ENCODE measurements around the gene ZNF879. TPM values are rescaled to one million over a fixed set of nuclear protein-coding genes. Genes with fewer than 3 reads are reported as not detected.

ZNF879 gene
- total RNA-seq, 4 donors from 2014 or later: 1.6 to 6.7 (median 2.6) TPM

DNA sequence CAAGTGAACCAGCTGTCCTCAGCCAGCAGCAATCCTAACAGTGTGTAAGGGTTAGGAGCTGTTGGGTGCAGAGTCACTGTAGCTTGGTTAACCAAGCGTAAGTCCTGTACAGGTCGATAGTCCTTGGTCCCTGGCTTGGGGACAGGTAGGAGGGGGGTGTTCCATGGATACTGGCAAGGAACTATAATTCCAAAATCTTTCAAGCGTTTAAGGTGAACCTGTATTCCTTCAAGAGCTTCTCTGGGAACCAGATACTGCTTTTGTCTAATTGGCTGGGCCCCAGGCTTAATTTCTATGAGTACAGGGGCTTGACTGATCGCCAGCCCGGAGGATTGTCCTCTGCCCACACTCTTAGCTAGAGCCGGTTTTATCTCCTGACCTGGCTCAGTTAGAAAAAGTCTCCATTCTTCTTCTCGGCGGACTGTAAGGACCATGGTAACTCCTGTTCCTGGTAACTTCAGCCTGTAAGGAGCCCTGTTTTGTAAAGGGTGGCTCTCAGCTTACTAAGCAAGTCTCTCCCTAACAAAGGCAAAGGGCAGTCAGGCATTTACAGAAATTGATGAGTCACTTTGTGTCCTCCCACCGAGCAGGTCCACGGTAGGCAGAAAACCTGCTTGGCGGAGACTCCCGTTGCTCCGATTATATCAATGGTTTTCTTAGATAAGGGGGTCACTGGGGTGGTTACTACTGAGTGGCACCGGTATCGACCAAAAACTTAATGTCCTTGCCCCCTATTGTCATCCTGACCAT is 30.6 kb downstream of the ZNF879 start:
- Histone ChIP-seq H3K9me3 (peaks cover 5% of the 10 kb centered on the region), H3K27me3 (no peaks in the 10 kb centered on the region), H3K4me3 (no peak overlapping the region), H3K4me1 (no peaks in the 10 kb centered on the region), H3K36me3 (no peaks in the 10 kb centered on the region), H3K27ac (no peak overlapping the region)
- no peak for DNase-seq (ENCODE audit: low spot score in 2 of 2)
- TF ChIP-seq POLR2AphosphoS5 (IDR thresholded peaks at IDR 0.05) (no peak), POLR2A (IDR thresholded peaks at IDR 0.05) (no peak), EP300 (IDR thresholded peaks at IDR 0.05) (no peak)
- TF ChIP-seq, protein P1, sequence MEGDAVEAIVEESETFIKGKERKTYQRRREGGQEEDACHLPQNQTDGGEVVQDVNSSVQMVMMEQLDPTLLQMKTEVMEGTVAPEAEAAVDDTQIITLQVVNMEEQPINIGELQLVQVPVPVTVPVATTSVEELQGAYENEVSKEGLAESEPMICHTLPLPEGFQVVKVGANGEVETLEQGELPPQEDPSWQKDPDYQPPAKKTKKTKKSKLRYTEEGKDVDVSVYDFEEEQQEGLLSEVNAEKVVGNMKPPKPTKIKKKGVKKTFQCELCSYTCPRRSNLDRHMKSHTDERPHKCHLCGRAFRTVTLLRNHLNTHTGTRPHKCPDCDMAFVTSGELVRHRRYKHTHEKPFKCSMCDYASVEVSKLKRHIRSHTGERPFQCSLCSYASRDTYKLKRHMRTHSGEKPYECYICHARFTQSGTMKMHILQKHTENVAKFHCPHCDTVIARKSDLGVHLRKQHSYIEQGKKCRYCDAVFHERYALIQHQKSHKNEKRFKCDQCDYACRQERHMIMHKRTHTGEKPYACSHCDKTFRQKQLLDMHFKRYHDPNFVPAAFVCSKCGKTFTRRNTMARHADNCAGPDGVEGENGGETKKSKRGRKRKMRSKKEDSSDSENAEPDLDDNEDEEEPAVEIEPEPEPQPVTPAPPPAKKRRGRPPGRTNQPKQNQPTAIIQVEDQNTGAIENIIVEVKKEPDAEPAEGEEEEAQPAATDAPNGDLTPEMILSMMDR (IDR thresholded peaks at IDR 0.05): no peak
- 86% methylated on average over 15 of the region's 15 CpGs for WGBS

DNA sequence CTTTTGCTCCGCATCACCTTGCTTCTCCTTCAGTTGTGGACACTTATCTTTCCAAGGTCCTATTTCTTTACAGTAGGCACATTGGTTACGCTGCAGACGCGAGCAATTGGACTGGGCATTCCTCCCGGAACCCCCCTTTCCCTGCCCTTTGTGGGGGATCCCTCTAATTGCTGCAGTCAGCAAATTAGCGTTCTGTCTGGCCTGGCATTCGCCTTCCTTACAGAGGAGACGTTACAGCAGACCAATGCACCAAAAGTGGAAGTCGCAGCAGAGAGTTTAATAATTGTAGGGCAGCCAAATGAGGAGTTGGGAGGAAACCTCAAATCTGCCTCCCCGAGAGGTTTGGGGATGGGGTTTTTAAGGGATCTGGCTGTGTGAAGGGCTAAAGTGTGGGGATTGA is 31.3 kb downstream of the ZNF879 start:
- DNase-seq (ENCODE audit: low spot score in 2 of 2): no peak
- TF ChIP-seq EP300 (IDR thresholded peaks at IDR 0.05): no peak
- TF ChIP-seq POLR2A (IDR thresholded peaks at IDR 0.05): no peak
- TF ChIP-seq, protein P1 (IDR thresholded peaks at IDR 0.05): no peak
- no peak for TF ChIP-seq POLR2AphosphoS5 (IDR thresholded peaks at IDR 0.05)
- Histone ChIP-seq H3K4me1 (no peaks in the 10 kb centered on the region), H3K4me3 (no peak overlapping the region), H3K36me3 (no peaks in the 10 kb centered on the region), H3K27me3 (no peaks in the 10 kb centered on the region), H3K9me3 (peaks cover 5% of the 10 kb centered on the region), H3K27ac (no peak overlapping the region)
- WGBS: 91% methylated on average over 10 of the region's 10 CpGs

DNA sequence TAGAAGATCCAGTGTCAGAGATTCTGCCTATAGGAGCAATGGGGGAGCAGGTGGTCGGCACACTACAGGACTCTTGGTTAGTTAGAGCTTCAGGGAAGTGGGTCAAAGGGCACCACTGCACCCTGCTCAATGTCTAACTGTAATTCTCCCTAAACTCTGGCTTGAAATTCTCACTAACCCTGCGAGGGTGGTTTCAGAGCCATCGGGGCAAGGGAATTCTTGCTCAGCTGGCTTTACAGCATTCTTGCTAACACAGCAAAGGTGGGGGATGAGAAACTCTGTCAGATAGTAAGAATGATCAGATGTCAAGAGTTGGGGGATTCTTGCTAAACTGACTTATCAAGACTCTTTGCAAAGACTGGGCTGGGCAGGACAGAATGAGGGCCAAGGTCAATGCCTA is 31.8 kb downstream of the ZNF879 start:
- WGBS: 48% methylated on average over 3 of the region's 3 CpGs
- TF ChIP-seq POLR2AphosphoS5 (IDR thresholded peaks at IDR 0.05): no peak
- no peak for TF ChIP-seq POLR2A (IDR thresholded peaks at IDR 0.05)
- TF ChIP-seq, protein P1 (IDR thresholded peaks at IDR 0.05): no peak
- no peak for TF ChIP-seq EP300 (IDR thresholded peaks at IDR 0.05)

DNA sequence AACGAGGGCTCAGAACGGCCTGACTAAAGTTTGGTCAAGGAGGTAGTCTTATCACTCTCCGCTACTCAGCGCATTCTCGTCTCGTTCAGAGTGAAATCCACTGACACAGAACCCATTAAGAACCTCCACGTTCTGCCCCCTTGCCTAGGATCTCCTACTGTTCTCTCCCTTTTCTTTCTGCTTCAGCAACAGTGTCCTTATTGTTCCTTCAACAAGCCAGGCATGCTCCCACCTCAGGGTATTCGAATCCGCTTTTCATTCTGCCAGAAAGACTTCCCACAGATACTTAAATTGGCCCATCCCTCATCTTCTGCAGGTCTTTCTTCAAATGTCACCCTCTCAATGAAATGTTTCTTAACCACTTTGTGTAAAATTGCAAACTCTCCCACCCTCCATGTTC is 32.2 kb downstream of the ZNF879 start:
- no peak for DNase-seq (ENCODE audit: low spot score in 2 of 2)
- WGBS: 67% methylated on average over 9 of the region's 9 CpGs
- Histone ChIP-seq H3K4me1 (peaks cover 2% of the 10 kb centered on the region), H3K4me3 (no peak overlapping the region), H3K27ac (no peak overlapping the region), H3K9me3 (peaks cover 5% of the 10 kb centered on the region), H3K36me3 (no peaks in the 10 kb centered on the region), H3K27me3 (no peaks in the 10 kb centered on the region)
- no peak for TF ChIP-seq POLR2A (IDR thresholded peaks at IDR 0.05)
- TF ChIP-seq EP300 (IDR thresholded peaks at IDR 0.05): no peak
- no peak for TF ChIP-seq POLR2AphosphoS5 (IDR thresholded peaks at IDR 0.05)
- TF ChIP-seq, protein P1 (IDR thresholded peaks at IDR 0.05): no peak

More for the DNA sequence above, 31.8 kb downstream of the ZNF879 start:
- H3K9me3 ChIP-seq: peaks cover 5% of the 10 kb centered on the region
- no peak for DNase-seq (ENCODE audit: low spot score in 2 of 2)
- H3K4me3 ChIP-seq: no peak overlapping the region
- no peaks in the 10 kb centered on the region for H3K27me3 ChIP-seq
- H3K4me1 ChIP-seq: no peaks in the 10 kb centered on the region
- H3K27ac ChIP-seq: no peak overlapping the region
- no peaks in the 10 kb centered on the region for H3K36me3 ChIP-seq

DNA sequence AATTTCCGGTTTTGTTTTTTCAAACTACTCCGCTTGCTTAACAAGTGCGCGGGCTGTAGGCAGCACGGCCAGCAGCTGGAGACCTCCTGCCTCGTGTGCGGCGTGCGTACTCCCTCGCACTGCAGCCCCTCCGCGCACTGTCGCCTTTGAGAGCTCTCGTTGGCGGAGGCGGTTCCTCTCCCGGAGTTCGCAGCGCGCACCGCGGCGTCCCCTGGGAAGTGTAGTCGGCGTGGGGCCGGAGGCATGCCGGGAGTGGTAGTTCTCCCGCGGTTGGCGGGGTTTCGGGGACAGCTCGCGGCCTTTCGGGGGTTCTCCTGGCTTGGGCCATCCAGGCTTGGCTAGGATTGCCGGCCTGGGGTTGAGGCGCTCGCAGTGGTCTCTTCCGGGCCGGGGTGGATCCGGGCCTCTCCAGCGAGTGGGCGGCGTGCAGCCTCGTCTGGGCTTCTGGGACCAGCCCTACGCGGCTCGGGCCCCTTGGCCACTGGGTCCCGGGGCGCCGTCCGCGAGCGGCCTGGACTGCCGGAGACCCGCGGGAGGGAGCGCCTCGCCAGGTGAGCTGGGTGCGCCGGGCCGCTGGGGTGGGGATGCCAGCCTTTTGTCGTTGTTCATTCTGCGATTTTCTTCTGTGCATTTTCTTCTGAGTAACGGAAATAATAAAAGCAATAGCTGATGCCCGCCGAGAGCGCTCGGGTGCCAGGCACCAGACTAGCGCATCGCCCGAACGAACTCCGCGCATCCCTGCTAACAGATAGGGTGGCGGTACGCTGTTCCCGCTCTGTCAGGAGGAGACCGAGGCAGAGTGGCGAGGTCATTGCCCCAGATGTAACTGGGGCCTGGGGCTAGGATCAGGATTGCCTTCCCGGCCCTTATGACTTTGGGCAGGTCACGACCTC is 36.8 kb downstream of the ZNF879 start, which contains the start of gene ZNF354C:
Gene ZNF354C (plus strand): TSS at position 258 of the 893 bp plus-strand sequence. CDS start 1,696 bp downstream, outside the sequence.
- H3K27ac ChIP-seq: peak within 1 kb of the TSS; percentile 14
- H3K4me1 ChIP-seq: peaks cover 8% of the 10 kb centered on the region
- peaks cover 11% of the 10 kb centered on the region for H3K36me3 ChIP-seq
- peak; percentile 90 to 96 for DNase-seq (ENCODE audit: low spot score in 2 of 2)
- H3K4me3 ChIP-seq: peak within 1 kb of the TSS; percentile 72
- no peak for TF ChIP-seq EP300 (IDR thresholded peaks at IDR 0.05)
- peak in 2 of 3 donors; percentile 52 to 56 for TF ChIP-seq POLR2AphosphoS5 (IDR thresholded peaks at IDR 0.05)
- WGBS: 4% methylated on average over 15 of the region's 81 CpGs
- no peaks in the 10 kb centered on the region for H3K9me3 ChIP-seq
- no peaks in the 10 kb centered on the region for H3K27me3 ChIP-seq
